Activated B cell treated with CpG ODN at 0.5 μM for 24 hours (primary cell): ENCODE results near the gene PIP5K1B. TPM values are rescaled to one million over a fixed set of nuclear protein-coding genes. Genes with fewer than 3 reads are reported as not detected.

Experiments used
- ATAC-seq: fragments of 200-7000 bp; cut with Tn5 transposase; one replicate; pipeline ENCODE4 v1.10.0; 2021; ENCODE audit warnings: low read depth, mild to moderate bottlenecking, moderate library complexity
- CTCF ChIA-PET: fragments of 350-600 bp; sonication (Branson Sonifier 250); formaldehyde crosslinking; loops from one replicate; lab custom pipeline; 2021; ENCODE audit warnings: antibody characterized with exemption; lab: Charles Lee
- POLR2A ChIA-PET: fragments of 350-600 bp; sonication (Branson Sonifier 250); formaldehyde crosslinking; loops from one replicate; lab custom pipeline; 2021; ENCODE audit warnings: antibody characterized with exemption; lab: Charles Lee
- DNase-seq: peaks from one replicate; pipeline ENCODE4 v3.0.0; 2022
- H3K27ac Mint-ChIP-seq: one replicate; pipeline ENCODE4 v1.8.0; 2020; ENCODE audit warnings: mixed read lengths
- H3K27me3 Mint-ChIP-seq: one replicate; pipeline ENCODE4 v1.8.0; 2021; ENCODE audit warnings: mixed read lengths
- H3K36me3 Mint-ChIP-seq: one replicate; pipeline ENCODE4 v1.8.0; 2021; ENCODE audit warnings: low read depth, mixed read lengths
- H3K4me1 Mint-ChIP-seq: one replicate; pipeline ENCODE4 v1.8.0; 2021; ENCODE audit warnings: mixed read lengths
- H3K4me3 Mint-ChIP-seq: one replicate; pipeline ENCODE4 v1.8.0; 2020; ENCODE audit warnings: mild to moderate bottlenecking, mixed read lengths
- H3K9me3 Mint-ChIP-seq: one replicate; pipeline ENCODE4 v1.8.0; 2020; ENCODE audit warnings: mixed read lengths
- CTCF ChIP-seq: fragments of 200-600 bp; IDR thresholded peaks from one replicate; pipeline ENCODE4 v1.8.0; 2022; ENCODE audit warnings: antibody characterized with exemption, mild to moderate bottlenecking
- intact Hi-C: fragments of 100-400 bp; cut with micrococcal nuclease; formaldehyde crosslinking; loops from one replicate; pipeline ENCODE4 v1.15.1; 2024
- total RNA-seq: library from RNA; stranded (reverse); gene quantifications from 2 replicates; pipeline ENCODE4 v1.2.3, GENCODE V29; 2022

PIP5K1B gene
- total RNA-seq, 1 donor from 2014 or later: 22.0 TPM

- H3K36me3 Mint-ChIP-seq: peaks cover 12% of the 10 kb centered on the region
- POLR2A ChIA-PET: interaction anchor here (1.2 kb wide), 1 partner anchor 23 kb away, joined by 3 read pairs; the partner anchor contains the start of gene FXN
- no peak for TF ChIP-seq CTCF
Measured at GRCh38 chr9:69012696-69013381, 307.8 kb downstream of the PIP5K1B start.

DNA sequence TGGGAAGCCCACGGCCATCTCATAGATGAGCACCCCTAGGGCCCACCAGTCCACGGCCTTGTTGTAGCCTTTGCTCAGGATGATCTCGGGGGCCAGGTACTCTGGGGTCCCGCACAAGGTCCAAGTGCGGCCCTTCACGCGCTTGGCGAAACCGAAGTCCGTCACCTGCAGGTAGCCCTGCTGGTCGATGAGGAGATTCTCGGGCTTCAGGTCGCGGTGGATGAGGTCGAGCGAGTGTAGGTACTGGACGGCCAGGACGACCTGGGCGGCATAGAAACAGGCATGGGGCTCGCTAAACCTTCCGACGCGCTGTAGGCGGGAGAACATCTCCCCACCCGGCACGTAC lies 308.3 kb downstream of the PIP5K1B start:
- H3K27me3 Mint-ChIP-seq: no peaks in the 10 kb centered on the region
- no peak for ATAC-seq
- no peak for TF ChIP-seq CTCF
- ChIA-PET POLR2A (interaction anchor here (1.2 kb wide), 1 partner anchor 22 kb away, joined by 3 read pairs; the partner anchor contains the start of gene FXN), CTCF (interaction anchor here (1.0 kb wide), 1 partner anchor 20 kb away, joined by 3 read pairs; no protein-coding TSS in a partner anchor)
- no peak overlapping the region for H3K4me3 Mint-ChIP-seq
- H3K36me3 Mint-ChIP-seq: peaks cover 7% of the 10 kb centered on the region
- peaks cover 15% of the 10 kb centered on the region for H3K4me1 Mint-ChIP-seq
- intact Hi-C loops: no loop called here
- DNase-seq: no peak
- H3K9me3 Mint-ChIP-seq: no peaks in the 10 kb centered on the region
- H3K27ac Mint-ChIP-seq: no peak overlapping the region

More at GRCh38 chr9:69012696-69013381, 307.8 kb downstream of the PIP5K1B start:
- CTCF ChIA-PET: interaction anchor here (1.0 kb wide), 1 partner anchor 19 kb away, joined by 3 read pairs; no protein-coding TSS in a partner anchor
- H3K4me1 Mint-ChIP-seq: peaks cover 15% of the 10 kb centered on the region
- no peak for DNase-seq
- no peaks in the 10 kb centered on the region for H3K27me3 Mint-ChIP-seq
- ATAC-seq: peak; percentile 21
- H3K9me3 Mint-ChIP-seq: no peaks in the 10 kb centered on the region
- no peak overlapping the region for H3K27ac Mint-ChIP-seq
- intact Hi-C loops: no loop called here
- H3K4me3 Mint-ChIP-seq: peak overlapping the region; percentile 44

GRCh38 chr9:69014013-69014412 lies 309.0 kb downstream of the PIP5K1B start, which contains the start of gene PRKACG:
TSS of gene PRKACG (minus strand) at chr9:69014113. CDS start at chr9:69014092, 21 bp downstream.
- ChIA-PET CTCF (no interaction called here), POLR2A (no interaction called here)
- ATAC-seq: no peak
- H3K4me1 Mint-ChIP-seq: peaks cover 15% of the 10 kb centered on the region
- no peaks in the 10 kb centered on the region for H3K9me3 Mint-ChIP-seq
- peaks cover 4% of the 10 kb centered on the region for H3K36me3 Mint-ChIP-seq
- intact Hi-C loops: no loop called here
- DNase-seq: no peak
- no peak within 1 kb of the TSS for H3K27ac Mint-ChIP-seq
- H3K27me3 Mint-ChIP-seq: no peaks in the 10 kb centered on the region
- peak within 1 kb of the TSS; percentile 44 for H3K4me3 Mint-ChIP-seq
- no peak for TF ChIP-seq CTCF

- no peak for TF ChIP-seq CTCF
Measured at GRCh38 chr9:69016191-69017096, 311.4 kb downstream of the PIP5K1B start.

GRCh38 chr9:69018737-69019136 lies 313.7 kb downstream of the PIP5K1B start:
- Mint-ChIP-seq H3K27me3 (no peaks in the 10 kb centered on the region), H3K27ac (no peak overlapping the region), H3K4me3 (no peak overlapping the region), H3K4me1 (peaks cover 3% of the 10 kb centered on the region), H3K36me3 (no peaks in the 10 kb centered on the region), H3K9me3 (no peaks in the 10 kb centered on the region)
- ATAC-seq: no peak
- DNase-seq: no peak
- POLR2A ChIA-PET: no interaction called here
- intact Hi-C loops: no loop called here
- no peak for TF ChIP-seq CTCF
- CTCF ChIA-PET: no interaction called here

More at GRCh38 chr9:69016191-69017096, 311.4 kb downstream of the PIP5K1B start:
- ChIA-PET POLR2A (no interaction called here), CTCF (no interaction called here)
- Mint-ChIP-seq H3K27ac (no peak overlapping the region), H3K36me3 (no peaks in the 10 kb centered on the region), H3K4me3 (no peak overlapping the region), H3K27me3 (no peaks in the 10 kb centered on the region), H3K9me3 (no peaks in the 10 kb centered on the region), H3K4me1 (peaks cover 18% of the 10 kb centered on the region)
- ATAC-seq (no peak), DNase-seq (no peak)
- intact Hi-C loops: no loop called here
